Activated B cell treated with CpG ODN at 0.5 μM for 24 hours (primary cell): ENCODE measurements around the gene GOLGA3. TPM values are rescaled to one million over a fixed set of nuclear protein-coding genes. Genes with fewer than 3 reads are reported as not detected.
"Not testable (repeated sequence)": the region's sequence is repeated elsewhere in the genome, so short reads cannot be mapped to it uniquely, and the experiment has no call there.

ENCODE experiments used
- ATAC-seq: fragments of 200-7000 bp; cut with Tn5 transposase; one replicate; pipeline ENCODE4 v1.10.0; 2021; ENCODE audit warnings: low read depth, mild to moderate bottlenecking, moderate library complexity
- CTCF ChIA-PET: fragments of 350-600 bp; sonication (Branson Sonifier 250); formaldehyde crosslinking; loops from one replicate; lab custom pipeline; 2021; ENCODE audit warnings: antibody characterized with exemption; lab: Charles Lee
- POLR2A ChIA-PET: fragments of 350-600 bp; sonication (Branson Sonifier 250); formaldehyde crosslinking; loops from one replicate; lab custom pipeline; 2021; ENCODE audit warnings: antibody characterized with exemption; lab: Charles Lee
- DNase-seq: peaks from one replicate; pipeline ENCODE4 v3.0.0; 2022
- H3K27ac Mint-ChIP-seq: one replicate; pipeline ENCODE4 v1.8.0; 2020; ENCODE audit warnings: mixed read lengths
- H3K27me3 Mint-ChIP-seq: one replicate; pipeline ENCODE4 v1.8.0; 2021; ENCODE audit warnings: mixed read lengths
- H3K36me3 Mint-ChIP-seq: one replicate; pipeline ENCODE4 v1.8.0; 2021; ENCODE audit warnings: low read depth, mixed read lengths
- H3K4me1 Mint-ChIP-seq: one replicate; pipeline ENCODE4 v1.8.0; 2021; ENCODE audit warnings: mixed read lengths
- H3K4me3 Mint-ChIP-seq: one replicate; pipeline ENCODE4 v1.8.0; 2020; ENCODE audit warnings: mild to moderate bottlenecking, mixed read lengths
- H3K9me3 Mint-ChIP-seq: one replicate; pipeline ENCODE4 v1.8.0; 2020; ENCODE audit warnings: mixed read lengths
- intact Hi-C: fragments of 100-400 bp; cut with micrococcal nuclease; formaldehyde crosslinking; loops from one replicate; pipeline ENCODE4 v1.15.1; 2024
- total RNA-seq: library from RNA; stranded (reverse); gene quantifications from 2 replicates; pipeline ENCODE4 v1.2.3, GENCODE V29; 2022
- TF ChIP-seq, protein P1 (sequence below): fragments of 200-600 bp; IDR thresholded peaks from one replicate; pipeline ENCODE4 v1.8.0; 2022; ENCODE audit warnings: antibody characterized with exemption, mild to moderate bottlenecking

The GOLGA3 gene
- total RNA-seq, 1 donor from 2014 or later, result 52.4 TPM

DNA sequence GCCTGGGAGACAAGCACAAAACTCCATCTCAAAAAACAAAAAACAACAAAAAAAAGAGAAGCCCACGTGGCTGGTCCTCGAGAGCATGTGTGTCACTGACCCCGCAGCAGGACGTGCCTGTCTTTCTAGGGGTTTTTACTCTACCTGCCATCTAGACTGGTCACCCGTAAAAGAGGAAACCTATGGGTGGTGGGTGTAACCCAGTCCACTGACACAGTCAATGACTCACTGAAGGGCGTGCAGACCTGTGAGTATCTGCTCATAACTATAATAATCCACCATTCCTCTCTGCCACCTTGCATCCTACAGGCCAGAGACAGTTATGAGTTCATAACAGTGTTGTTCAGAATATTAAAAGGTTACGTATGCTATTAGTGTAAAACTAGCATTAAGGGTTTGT lies 4.6 kb downstream of the GOLGA3 start:
- peaks cover 72% of the 10 kb centered on the region for H3K4me1 Mint-ChIP-seq
- POLR2A ChIA-PET, result no interaction called here
- CTCF ChIA-PET, result no interaction called here
- H3K27me3 Mint-ChIP-seq, result no peaks in the 10 kb centered on the region
- no peak overlapping the region for H3K4me3 Mint-ChIP-seq
- TF ChIP-seq, protein P1, sequence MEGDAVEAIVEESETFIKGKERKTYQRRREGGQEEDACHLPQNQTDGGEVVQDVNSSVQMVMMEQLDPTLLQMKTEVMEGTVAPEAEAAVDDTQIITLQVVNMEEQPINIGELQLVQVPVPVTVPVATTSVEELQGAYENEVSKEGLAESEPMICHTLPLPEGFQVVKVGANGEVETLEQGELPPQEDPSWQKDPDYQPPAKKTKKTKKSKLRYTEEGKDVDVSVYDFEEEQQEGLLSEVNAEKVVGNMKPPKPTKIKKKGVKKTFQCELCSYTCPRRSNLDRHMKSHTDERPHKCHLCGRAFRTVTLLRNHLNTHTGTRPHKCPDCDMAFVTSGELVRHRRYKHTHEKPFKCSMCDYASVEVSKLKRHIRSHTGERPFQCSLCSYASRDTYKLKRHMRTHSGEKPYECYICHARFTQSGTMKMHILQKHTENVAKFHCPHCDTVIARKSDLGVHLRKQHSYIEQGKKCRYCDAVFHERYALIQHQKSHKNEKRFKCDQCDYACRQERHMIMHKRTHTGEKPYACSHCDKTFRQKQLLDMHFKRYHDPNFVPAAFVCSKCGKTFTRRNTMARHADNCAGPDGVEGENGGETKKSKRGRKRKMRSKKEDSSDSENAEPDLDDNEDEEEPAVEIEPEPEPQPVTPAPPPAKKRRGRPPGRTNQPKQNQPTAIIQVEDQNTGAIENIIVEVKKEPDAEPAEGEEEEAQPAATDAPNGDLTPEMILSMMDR, result no peak
- H3K27ac Mint-ChIP-seq, result peak overlapping the region; percentile 37
- peaks cover 60% of the 10 kb centered on the region for H3K36me3 Mint-ChIP-seq
- ATAC-seq, result no peak
- no peak for DNase-seq
- intact Hi-C loops, result no loop called here
- H3K9me3 Mint-ChIP-seq, result no peaks in the 10 kb centered on the region

DNA sequence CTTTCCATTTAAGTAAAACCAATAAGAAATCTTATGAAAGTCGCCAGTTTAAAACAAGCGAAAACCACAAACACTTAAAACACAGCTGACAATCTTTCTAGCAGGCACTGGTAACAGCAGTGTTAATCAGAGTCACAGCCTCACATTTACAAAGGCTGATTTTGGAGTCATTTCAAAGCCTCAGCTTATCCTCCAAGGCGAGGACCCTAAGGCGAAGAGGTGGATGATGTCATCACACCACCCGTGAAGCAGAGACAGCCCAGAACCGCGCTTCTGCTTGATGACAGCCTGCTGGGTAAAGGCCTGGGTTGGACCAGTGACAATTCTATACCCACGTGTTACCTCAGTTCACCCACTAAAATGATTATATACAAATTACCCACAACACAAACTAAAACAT lies 10.1 kb downstream of the GOLGA3 start:
- Mint-ChIP-seq H3K9me3 (no peaks in the 10 kb centered on the region), H3K4me1 (peaks cover 38% of the 10 kb centered on the region), H3K27me3 (no peaks in the 10 kb centered on the region), H3K27ac (peak overlapping the region; percentile 92), H3K4me3 (no peak overlapping the region), H3K36me3 (peaks cover 58% of the 10 kb centered on the region)
- ATAC-seq (no peak), DNase-seq (no peak)
- POLR2A ChIA-PET, result interaction anchor here (1.7 to 1.9 kb wide), 2 partner anchors 48 to 56 kb away, joined by 7 to 15 read pairs; no protein-coding TSS in a partner anchor
- TF ChIP-seq, protein P1, result no peak
- CTCF ChIA-PET, result no interaction called here
- intact Hi-C loops, result no loop called here

DNA sequence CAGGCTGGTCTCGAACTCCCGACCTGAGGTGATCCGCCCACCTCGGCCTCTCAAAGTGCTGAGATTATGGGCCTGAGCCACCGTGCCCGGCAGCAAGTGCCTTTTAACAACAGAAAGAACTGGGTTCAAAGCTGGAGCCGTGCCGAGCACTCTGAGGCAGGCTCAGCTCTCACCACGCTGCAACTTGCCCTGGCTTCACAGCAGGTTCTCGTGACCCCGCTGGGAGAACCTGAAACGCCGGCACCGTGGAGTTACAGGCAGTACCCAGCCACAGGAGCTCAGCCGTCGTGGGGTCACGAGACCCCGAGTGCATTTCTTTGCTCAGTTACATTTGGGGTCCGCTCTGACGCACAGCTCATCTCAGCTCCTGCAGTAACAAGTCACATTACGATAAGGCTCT lies 14.4 kb downstream of the GOLGA3 start:
- ATAC-seq, result no peak
- DNase-seq, result no peak
- ChIA-PET CTCF (no interaction called here), POLR2A (interaction anchor here (1.5 kb wide), 1 partner anchor 8 kb away, joined by 3 read pairs; no protein-coding TSS in a partner anchor)
- Mint-ChIP-seq H3K27ac (no peak overlapping the region), H3K27me3 (no peaks in the 10 kb centered on the region), H3K4me3 (no peak overlapping the region), H3K4me1 (peaks cover 19% of the 10 kb centered on the region), H3K36me3 (peaks cover 69% of the 10 kb centered on the region), H3K9me3 (no peaks in the 10 kb centered on the region)
- intact Hi-C loops, result no loop called here
- TF ChIP-seq, protein P1, result no peak

DNA sequence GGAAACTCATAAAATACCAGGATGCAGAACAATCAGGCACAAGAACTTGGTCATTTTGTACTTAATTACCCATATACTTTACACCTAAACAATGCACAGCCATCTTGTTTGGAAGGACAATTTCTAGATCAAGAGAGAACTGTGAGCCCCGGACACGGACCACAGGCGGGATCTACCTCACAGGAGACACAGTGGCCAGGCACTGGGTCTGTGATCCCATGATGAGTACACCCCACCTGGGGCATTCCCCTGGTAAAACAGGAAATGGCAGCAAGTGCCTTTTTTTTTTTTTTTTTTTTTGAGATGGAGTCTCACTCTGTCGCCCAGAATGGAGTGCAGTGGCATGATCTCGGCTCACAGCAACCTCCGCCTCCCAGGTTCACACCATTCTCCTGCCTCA lies 15.2 kb downstream of the GOLGA3 start:
- DNase-seq (no peak), ATAC-seq (peak; percentile 76)
- intact Hi-C loops, result no loop called here
- POLR2A ChIA-PET, result interaction anchor here (1.5 kb wide), 1 partner anchor 9 kb away, joined by 3 read pairs; no protein-coding TSS in a partner anchor
- TF ChIP-seq, protein P1, result no peak
- Mint-ChIP-seq H3K4me3 (no peak overlapping the region), H3K27ac (peak overlapping the region; percentile 56), H3K4me1 (peaks cover 12% of the 10 kb centered on the region), H3K27me3 (no peaks in the 10 kb centered on the region), H3K36me3 (peaks cover 72% of the 10 kb centered on the region), H3K9me3 (no peaks in the 10 kb centered on the region)
- CTCF ChIA-PET, result no interaction called here

DNA sequence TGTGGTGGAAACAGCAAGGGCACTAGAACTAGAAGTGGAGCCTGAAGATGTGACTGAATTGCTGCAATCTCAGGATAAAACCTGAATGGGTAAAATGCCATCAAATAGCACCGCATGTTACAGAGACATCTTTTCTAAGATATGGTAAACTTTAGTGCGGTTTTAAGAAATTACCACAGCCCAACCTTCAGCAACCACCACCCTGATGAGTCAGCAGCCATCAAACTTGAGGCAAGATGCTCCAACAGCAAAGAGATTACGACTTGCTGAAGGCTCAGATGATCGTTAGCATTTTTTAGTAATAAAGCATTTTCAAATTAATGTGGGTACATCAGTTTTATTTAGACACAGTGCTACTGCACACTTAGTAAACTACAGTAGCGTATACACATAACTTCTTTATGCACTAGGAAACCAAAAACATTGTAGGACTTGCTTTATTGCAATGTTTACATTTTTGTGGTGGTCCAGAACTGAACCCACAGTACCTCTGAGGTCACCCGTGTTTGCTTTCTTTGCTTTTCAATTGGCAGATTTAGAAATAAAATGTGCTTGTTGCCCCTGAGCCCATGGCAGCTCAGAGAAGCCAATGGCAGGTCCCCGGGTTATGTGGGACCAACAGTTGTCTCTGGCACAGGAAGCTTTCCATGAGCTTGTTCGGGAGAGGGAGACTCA lies 15.9 kb downstream of the GOLGA3 start:
- H3K4me3 Mint-ChIP-seq, result no peak overlapping the region
- no peak for ATAC-seq
- no peaks in the 10 kb centered on the region for H3K9me3 Mint-ChIP-seq
- TF ChIP-seq, protein P1, result no peak
- intact Hi-C loops, result no loop called here
- H3K36me3 Mint-ChIP-seq, result peaks cover 73% of the 10 kb centered on the region
- ChIA-PET POLR2A (interaction anchor here (1.5 kb wide), 1 partner anchor 9 kb away, joined by 3 read pairs; no protein-coding TSS in a partner anchor), CTCF (no interaction called here)
- H3K4me1 Mint-ChIP-seq, result peaks cover 6% of the 10 kb centered on the region
- H3K27me3 Mint-ChIP-seq, result no peaks in the 10 kb centered on the region
- DNase-seq, result no peak
- H3K27ac Mint-ChIP-seq, result peak overlapping the region; percentile 56

DNA sequence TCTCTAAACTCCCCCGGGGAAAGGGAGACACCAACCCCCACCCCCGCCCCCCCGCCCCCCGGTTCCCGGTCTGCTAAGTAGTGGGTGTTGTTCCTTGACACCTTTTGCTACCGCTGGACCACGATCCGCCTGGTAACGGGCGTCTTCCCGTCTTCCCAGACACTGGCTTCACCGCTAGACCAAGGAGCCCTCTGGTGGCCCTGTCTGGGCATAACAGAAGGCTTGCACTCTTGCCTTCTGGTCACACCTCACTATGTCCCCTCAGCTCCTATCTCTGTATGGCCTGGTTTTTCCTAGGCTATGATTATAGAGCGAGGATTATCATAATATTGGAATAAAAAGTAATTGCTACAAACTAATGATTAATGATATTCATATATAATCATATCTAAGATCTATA lies 19.3 kb downstream of the GOLGA3 start:
- peak; percentile 25 for DNase-seq
- H3K4me1 Mint-ChIP-seq, POLR2A ChIA-PET, ATAC-seq, H3K4me3 Mint-ChIP-seq, H3K27ac Mint-ChIP-seq, H3K27me3 Mint-ChIP-seq, H3K9me3 Mint-ChIP-seq: not testable (repeated sequence)
- CTCF ChIA-PET, result interaction anchor here (1.1 kb wide), 1 partner anchor 13 kb away, joined by 3 read pairs; no protein-coding TSS in a partner anchor
- intact Hi-C loops, result loop anchor here (1.0 kb wide), 2 partner anchors 37 to 122 kb away; partner anchors contain the start of genes POLE and PXMP2
- peaks cover 76% of the 10 kb centered on the region for H3K36me3 Mint-ChIP-seq
